Right lung (tissue), 5 donors: ENCODE results near the gene MTM1. TPM values are rescaled to one million over a fixed set of nuclear protein-coding genes. Genes with fewer than 3 reads are reported as not detected.

Experiments used
- DNase-seq, 2 donors: peaks; one replicate each; pipeline ENCODE4 v3.0.0-alpha.2; 2013
- polyA plus RNA-seq, 5 donors: library from polyadenylated mRNA; unstranded; fragments of 120-200 nt; gene quantifications; one replicate each; pipeline versions ENCODE4 v1.2.1 to v1.2.3, GENCODE V29; 2013; ENCODE audit warnings: inconsistent platforms in 1 of 5, low replicate concordance in 1 of 5; ENCODE audit not compliant: insufficient read length in 5 of 5, insufficient read depth in 1 of 5

Gene MTM1
- polyA plus RNA-seq, 5 donors, result 9.5 to 14.9 (median 14.5) TPM

DNA sequence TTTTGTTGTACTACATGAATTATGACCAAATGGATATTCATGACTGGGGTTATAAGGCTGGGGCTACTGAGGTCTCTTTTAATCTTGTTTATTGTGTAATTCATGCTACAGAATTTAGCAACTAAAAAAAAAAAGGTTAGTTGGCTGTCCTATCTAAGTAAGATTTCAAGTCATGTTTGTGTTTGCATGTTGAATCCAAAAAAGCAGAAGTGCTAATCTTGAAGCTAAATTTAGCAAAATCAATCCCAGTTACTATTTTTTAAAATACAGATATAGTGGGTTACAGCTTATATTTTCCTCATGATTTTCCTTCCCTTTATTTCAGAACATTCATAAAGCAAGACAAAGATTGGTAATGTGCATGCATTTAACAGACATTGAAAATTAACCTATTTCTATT lies 144.2 kb downstream of the MTM1 start:
- no peak for DNase-seq

DNA sequence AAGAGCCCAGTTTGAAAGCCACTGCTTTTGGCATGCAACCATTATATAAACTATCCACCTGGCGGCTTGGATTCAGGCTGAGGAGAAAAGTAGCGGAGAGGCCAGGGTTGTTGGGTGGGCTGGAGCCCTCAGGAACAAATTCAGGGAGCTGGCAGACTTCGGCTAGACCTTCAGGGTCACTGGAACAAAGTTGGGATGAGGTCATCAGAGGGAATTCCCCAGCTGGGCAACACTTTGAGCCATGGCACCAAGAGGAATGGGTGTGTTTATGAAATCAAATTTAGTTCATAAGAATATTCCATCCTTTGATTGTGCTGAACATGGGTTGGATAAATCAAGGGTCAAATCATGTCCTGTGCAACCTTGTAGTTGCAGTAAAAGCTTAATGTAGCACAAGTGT lies 146.8 kb downstream of the MTM1 start:
- no peak for DNase-seq

DNA sequence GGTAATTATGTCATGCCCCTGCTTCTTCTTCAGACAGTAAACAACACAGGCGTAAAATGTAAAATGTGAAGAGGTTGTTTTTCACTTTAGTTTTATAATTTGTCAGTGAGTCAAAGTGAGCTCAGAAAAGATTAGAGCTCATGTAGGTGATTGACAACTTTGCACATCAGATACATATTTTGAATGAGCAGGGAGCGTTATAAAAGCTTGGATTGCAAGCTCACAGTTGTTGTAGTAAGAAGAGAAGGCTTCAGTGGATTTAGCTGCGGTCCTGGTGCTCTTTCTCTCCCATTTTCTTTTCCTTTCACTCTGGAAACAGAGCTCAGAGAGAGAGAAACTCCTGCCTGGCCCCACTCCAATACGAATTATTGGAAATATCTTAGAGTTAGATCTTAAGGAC lies 151.2 kb downstream of the MTM1 start:
- DNase-seq, result no peak

Other genes starting within 250 kb of the MTM1 start
- gene MAMLD1, start 205.3 kb upstream of the MTM1 start, polyA plus RNA-seq, result 10 to 100 TPM; 11.6 to 17.3 (median 15.2) TPM
- 10 to 100 TPM; 16.5 to 23.8 (median 21.5) TPM for gene MTMR1, start 124.8 kb downstream of the MTM1 start, polyA plus RNA-seq